PFSK-1 (cell line): ENCODE data around the gene KCNG4.

Source experiments
- FOXP2 ChIP-seq: optimal IDR thresholded peaks from 2 replicates; pipeline ENCODE3; 2011; ENCODE audit warnings: borderline replicate concordance, control low read depth, inconsistent platforms; ENCODE audit not compliant: insufficient read depth; ENCODE audit errors: extremely low read length, extremely low read depth
- POLR2AphosphoS5 ChIP-seq: IDR thresholded peaks from 2 replicates; pipeline ENCODE4 v1.6.1; 2012; ENCODE audit warnings: low read depth, mild to moderate bottlenecking, control low read depth, low read length, moderate library complexity
- REST ChIP-seq, 2 experiments: IDR thresholded peaks; 2 replicates each; pipeline versions ENCODE4 v1.6.1 to v1.8.0; 2011 to 2012; ENCODE audit warnings: low read depth in 2 of 2, low read length in 2 of 2, control low read depth in 1 of 2, inconsistent platforms in 1 of 2, mild to moderate bottlenecking in 1 of 2, moderate library complexity in 1 of 2; ENCODE audit not compliant: insufficient read depth in 1 of 2
- SIN3A ChIP-seq: IDR thresholded peaks from 2 replicates; pipeline ENCODE4 v1.6.1; 2012; ENCODE audit warnings: mild to moderate bottlenecking, low read length, moderate library complexity, borderline replicate concordance; ENCODE audit not compliant: insufficient read depth
- TAF1 ChIP-seq: IDR thresholded peaks from 2 replicates; pipeline ENCODE4 v1.6.1; 2012; ENCODE audit warnings: low read length, control low read depth, borderline replicate concordance; ENCODE audit not compliant: insufficient read depth

Gene KCNG4

GRCh38 chr16:84212631-84213030, 27.2 kb downstream of the KCNG4 start:
- TF ChIP-seq TAF1 (no peak), SIN3A (no peak), REST (IDR thresholded peaks at IDR 0.05; ENCODE audit: insufficient read depth in 1 of 2, low read depth in 2 of 2, low read length in 2 of 2) (no peak), POLR2AphosphoS5 (no peak), FOXP2 (no peak)

- no peak for TF ChIP-seq SIN3A
- TF ChIP-seq POLR2AphosphoS5: no peak
- no peak for TF ChIP-seq TAF1
- TF ChIP-seq FOXP2: no peak
- TF ChIP-seq REST (IDR thresholded peaks at IDR 0.05; ENCODE audit: insufficient read depth in 1 of 2, low read depth in 2 of 2, low read length in 2 of 2): no peak
These were observed 27.7 kb downstream of the KCNG4 start for GRCh38 chr16:84212154-84212553.

- TF ChIP-seq SIN3A (no peak), POLR2AphosphoS5 (no peak), FOXP2 (no peak), TAF1 (no peak), REST (IDR thresholded peaks at IDR 0.05; ENCODE audit: insufficient read depth in 1 of 2, low read depth in 2 of 2, low read length in 2 of 2) (no peak)
These were observed 29.8 kb downstream of the KCNG4 start for GRCh38 chr16:84209989-84210388.

GRCh38 chr16:84207879-84208278, 31.9 kb downstream of the KCNG4 start:
- TF ChIP-seq SIN3A: no peak
- no peak for TF ChIP-seq REST (IDR thresholded peaks at IDR 0.05; ENCODE audit: insufficient read depth in 1 of 2, low read depth in 2 of 2, low read length in 2 of 2)
- no peak for TF ChIP-seq TAF1
- no peak for TF ChIP-seq POLR2AphosphoS5
- no peak for TF ChIP-seq FOXP2

GRCh38 chr16:84207251-84207650, 32.6 kb downstream of the KCNG4 start:
- TF ChIP-seq REST (IDR thresholded peaks at IDR 0.05; ENCODE audit: insufficient read depth in 1 of 2, low read depth in 2 of 2, low read length in 2 of 2) (no peak), SIN3A (no peak), TAF1 (no peak), FOXP2 (no peak), POLR2AphosphoS5 (no peak)
